Cardiac fibroblast (primary cell): ENCODE measurements around the gene SMAD3.
A peak's percentile ranks its signal among the peaks of the same experiment; 100 is the strongest.
"Not testable (repeated sequence)": the region's sequence is repeated elsewhere in the genome, so short reads cannot be mapped to it uniquely, and the experiment has no call there.

Experiments used
- DNase-seq, 2 donors: peaks; one replicate each; pipeline versions ENCODE4 v3.0.0 to v3.0.0-alpha.2; 2010; ENCODE audit warnings: low read depth in 2 of 2
- H3K4me3 ChIP-seq, 2 donors: replicated peaks in 1 of 2; 1 replicate in 1 of 2; 2 replicates in 1 of 2; pipeline ENCODE4 v1.5.1; 2011; ENCODE audit warnings: low read depth in 2 of 2, low read length in 2 of 2, mild to moderate bottlenecking in 2 of 2, moderate library complexity in 1 of 2
- TF ChIP-seq, protein P1 (sequence below): IDR thresholded peaks from one replicate; pipeline ENCODE4 v1.5.1; 2011; ENCODE audit warnings: low read depth, mild to moderate bottlenecking, low read length, inconsistent platforms

Gene SMAD3

GRCh38 chr15:67065531-67066005 is at the start of gene SMAD3:
Gene SMAD3, plus strand, starts transcription at chr15:67065602. Its CDS starts 553 bp downstream, at chr15:67066155.
- TF ChIP-seq, protein P1, sequence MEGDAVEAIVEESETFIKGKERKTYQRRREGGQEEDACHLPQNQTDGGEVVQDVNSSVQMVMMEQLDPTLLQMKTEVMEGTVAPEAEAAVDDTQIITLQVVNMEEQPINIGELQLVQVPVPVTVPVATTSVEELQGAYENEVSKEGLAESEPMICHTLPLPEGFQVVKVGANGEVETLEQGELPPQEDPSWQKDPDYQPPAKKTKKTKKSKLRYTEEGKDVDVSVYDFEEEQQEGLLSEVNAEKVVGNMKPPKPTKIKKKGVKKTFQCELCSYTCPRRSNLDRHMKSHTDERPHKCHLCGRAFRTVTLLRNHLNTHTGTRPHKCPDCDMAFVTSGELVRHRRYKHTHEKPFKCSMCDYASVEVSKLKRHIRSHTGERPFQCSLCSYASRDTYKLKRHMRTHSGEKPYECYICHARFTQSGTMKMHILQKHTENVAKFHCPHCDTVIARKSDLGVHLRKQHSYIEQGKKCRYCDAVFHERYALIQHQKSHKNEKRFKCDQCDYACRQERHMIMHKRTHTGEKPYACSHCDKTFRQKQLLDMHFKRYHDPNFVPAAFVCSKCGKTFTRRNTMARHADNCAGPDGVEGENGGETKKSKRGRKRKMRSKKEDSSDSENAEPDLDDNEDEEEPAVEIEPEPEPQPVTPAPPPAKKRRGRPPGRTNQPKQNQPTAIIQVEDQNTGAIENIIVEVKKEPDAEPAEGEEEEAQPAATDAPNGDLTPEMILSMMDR = no peak
- H3K4me3 ChIP-seq = peak within 1 kb of the TSS; percentile 88 to 94
- DNase-seq = peak; percentile 95 to 98

GRCh38 chr15:67017311-67017710 is 48.1 kb upstream of the SMAD3 start:
- no peak for DNase-seq
- H3K4me3 ChIP-seq = no peak overlapping the region
- TF ChIP-seq, protein P1 = no peak

- no peak for DNase-seq
- H3K4me3 ChIP-seq = no peak overlapping the region
- TF ChIP-seq, protein P1 = no peak
These were observed 47.4 kb upstream of the SMAD3 start for GRCh38 chr15:67018026-67018425.

DNA sequence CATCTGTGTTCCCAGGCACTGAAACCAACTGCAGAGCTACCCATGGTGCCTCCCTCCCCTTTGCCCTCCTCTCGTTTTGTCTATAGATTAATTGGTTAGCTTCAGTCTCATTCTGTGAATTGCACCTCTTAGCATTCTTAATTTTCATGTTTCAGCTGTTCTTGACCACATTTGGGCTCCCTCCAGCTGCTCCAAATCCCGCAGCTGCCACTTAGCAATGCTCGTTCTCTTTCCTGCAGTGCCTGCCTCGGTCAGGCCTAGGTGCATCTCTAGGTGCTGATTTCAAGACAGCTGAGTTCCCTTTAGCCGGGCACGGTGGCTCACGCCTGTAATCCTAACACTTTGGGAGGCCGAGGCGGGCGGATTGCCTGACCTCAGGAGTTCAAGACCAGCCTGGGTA is 47.0 kb upstream of the SMAD3 start:
- TF ChIP-seq, protein P1 = no peak
- DNase-seq = no peak
- no peak overlapping the region for H3K4me3 ChIP-seq

DNA sequence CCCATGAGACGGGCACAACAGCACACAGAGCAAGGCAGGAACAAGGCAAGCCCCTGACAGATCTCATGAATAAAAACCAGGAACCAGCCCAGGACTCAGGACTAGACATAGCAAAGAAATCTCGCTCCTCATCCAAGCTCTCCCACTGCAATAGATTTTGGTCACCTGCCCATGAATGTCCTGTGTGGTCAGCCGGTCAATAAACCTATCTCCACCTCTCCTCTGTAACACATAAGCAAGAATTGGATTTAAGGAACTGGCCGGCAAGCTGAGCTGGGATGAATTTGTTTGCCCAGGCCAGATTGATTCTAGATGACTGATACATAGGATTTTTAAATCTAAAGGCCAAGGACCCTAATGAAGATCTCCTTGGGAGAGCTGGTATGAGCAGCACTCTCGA is 46.3 kb upstream of the SMAD3 start:
- H3K4me3 ChIP-seq = no peak overlapping the region
- TF ChIP-seq, protein P1 = no peak
- DNase-seq = no peak

DNA sequence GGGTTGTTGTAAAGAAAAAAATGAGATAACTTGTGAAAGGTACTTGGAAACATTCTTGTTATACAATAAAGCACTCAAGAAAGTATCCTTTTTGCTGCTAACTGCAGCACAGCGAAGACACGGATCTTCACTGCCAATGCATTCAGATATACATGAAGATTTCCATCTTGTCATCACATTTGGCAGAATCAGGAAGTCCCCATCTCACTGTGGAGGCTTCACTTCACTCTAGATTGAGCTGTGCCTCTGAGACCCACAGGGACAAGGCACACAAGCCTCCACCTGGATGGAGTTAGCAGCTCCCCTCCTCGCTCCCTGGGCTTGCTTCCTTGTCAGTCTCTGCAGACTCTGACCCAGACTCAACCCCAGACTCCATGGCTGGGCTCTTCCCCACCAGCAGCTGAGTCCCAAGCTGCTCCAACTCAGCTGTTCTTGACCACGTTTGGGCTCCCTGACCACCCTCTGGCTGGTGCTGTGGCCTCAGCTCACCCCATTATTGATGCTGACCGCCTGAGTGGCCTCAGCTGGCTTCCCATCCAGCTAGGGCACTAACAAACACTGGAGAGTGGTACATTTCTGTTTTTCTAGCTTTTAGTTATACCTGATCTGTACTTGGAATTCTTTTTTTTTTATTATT is 45.4 kb upstream of the SMAD3 start:
- no peak for DNase-seq
- TF ChIP-seq, protein P1 = no peak
- no peak overlapping the region for H3K4me3 ChIP-seq

DNA sequence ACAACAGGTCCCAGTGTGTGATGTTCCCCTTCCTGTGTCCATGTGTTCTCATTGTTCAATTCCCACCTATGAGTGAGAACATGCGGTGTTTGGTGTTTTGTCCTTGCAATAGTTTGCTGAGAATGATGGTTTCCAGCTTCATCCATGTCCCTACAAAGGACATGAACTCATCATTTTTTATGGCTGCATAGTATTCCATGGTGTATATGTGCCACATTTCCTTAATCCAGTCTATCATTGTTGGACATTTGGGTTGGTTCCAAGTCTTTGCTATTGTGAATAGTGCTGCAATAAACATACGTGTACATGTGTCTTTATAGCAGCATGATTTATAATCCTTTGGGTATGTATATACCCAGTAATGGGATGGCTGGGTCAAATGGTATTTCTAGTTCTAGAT is 44.7 kb upstream of the SMAD3 start:
- DNase-seq, H3K4me3 ChIP-seq: not testable (repeated sequence)
